Hindlimb muscle (tissue), 1 donor: ENCODE results near the gene PNN. TPM values are rescaled to one million over a fixed set of nuclear protein-coding genes. Genes with fewer than 3 reads are reported as not detected.
A peak's percentile ranks its signal among the peaks of the same experiment; 100 is the strongest.
"Not testable (repeated sequence)": the region's sequence is repeated elsewhere in the genome, so short reads cannot be mapped to it uniquely, and the experiment has no call there.

Experiments used
- DNase-seq: peaks from one replicate; pipeline ENCODE4 v3.0.0-alpha.2; 2013
- polyA plus RNA-seq: library from polyadenylated mRNA; unstranded; fragments of 120-200 nt; gene quantifications from one replicate; pipeline ENCODE4 v1.2.1, GENCODE V29; 2013; ENCODE audit not compliant: insufficient read length

Gene PNN
- polyA plus RNA-seq: 80.4 TPM

DNA sequence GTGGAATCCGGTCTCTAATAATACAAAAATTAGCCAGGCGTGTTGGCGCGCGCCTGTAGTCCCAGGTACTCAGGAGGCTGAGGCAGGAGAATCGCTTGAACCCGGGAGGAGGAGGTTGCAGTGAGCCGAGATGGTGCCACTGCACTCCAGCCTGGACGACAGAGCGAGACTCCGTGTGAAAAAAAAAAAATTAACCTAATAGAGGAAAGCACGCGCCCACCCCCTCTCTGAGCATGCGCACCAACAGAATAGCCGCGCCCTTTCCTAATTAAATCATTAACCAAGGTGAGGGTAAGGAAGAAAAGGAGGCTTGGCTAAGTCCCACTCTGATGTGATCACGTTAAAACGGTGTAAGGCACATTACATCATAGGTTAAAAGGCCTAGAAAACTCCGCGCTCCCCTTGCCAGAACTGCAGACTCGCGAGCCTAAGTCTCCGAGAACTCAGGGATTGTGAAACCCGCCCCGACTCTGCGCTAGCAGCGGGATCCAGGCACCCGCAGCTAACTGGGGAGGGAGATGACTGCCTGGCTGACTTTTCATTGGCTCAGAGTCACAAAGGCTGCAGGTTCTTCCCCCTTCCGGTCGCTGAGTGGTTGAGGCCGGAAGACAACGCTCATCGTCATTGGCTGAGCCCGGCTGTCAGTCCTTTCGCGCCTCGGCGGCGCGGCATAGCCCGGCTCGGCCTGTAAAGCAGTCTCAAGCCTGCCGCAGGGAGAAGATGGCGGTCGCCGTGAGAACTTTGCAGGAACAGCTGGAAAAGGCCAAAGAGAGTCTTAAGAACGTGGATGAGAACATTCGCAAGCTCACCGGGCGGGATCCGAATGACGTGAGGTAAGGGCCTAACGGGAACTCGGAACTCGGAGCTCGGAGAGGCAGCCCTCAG, at the start of gene PNN:
PNN (plus strand) TSS at position 695 of the 885 bp plus-strand sequence; CDS start at position 721, 26 bp downstream.
- DNase-seq: peak; percentile 99

- DNase-seq: not testable (repeated sequence)
Observed at GRCh38 chr14:39137835-39138234, 37.2 kb upstream of the PNN start.

DNA sequence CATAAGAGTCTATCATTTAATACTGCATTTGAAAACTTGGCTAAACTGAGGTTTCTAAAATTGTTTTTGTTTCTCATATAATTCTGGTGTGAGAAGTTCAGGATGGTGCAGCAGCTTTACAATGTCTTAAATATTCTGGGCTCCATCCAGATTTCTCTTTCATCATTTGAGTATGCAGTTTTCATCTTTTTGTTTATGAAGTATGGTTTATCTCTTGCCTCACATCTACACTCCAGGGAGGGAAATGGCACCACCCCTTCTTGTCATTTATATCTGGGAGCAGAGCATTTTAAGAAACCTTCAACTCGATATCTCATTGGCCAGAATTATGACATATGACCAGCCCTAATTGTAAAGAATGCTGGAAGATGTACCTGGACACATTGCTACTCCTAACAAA, 36.6 kb upstream of the PNN start:
- DNase-seq: no peak

GRCh38 chr14:39140170-39140569, 34.9 kb upstream of the PNN start:
- DNase-seq: no peak

GRCh38 chr14:39141623-39142022, 33.4 kb upstream of the PNN start:
- not testable (repeated sequence) for DNase-seq

GRCh38 chr14:39143226-39143625, 31.8 kb upstream of the PNN start:
- DNase-seq: not testable (repeated sequence)

DNA sequence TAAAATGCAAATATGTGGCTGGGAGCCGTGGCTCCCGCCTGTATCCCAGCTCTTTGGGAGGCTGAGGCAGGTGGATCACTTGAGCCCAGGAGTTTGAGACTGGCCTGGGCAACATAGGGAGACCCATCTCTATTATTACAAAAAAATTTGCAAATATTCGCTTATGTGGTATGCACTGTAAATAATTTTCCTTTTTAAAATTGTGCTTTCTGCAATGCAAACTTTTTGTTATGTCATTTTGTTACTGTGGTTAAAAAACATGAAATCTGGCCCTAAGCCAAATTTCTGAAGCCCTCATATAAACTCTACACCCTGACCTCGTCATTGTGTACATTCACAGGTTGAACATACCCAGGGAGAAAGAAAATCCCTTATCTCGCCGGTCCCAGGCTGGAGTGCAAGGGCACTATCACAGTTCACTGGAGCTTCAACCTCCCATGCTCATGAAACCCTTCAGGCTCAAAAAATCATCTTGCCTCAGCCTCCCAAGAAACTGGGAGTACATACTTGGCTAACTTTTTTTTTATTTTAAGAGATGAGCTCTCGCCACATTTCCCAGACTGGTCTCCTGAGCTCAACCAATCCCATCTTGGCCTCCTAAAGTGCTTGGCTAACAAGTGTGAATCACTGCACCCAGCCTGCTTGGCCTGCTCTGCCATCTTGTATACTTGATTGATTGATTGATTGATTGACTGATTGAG, 29.6 kb upstream of the PNN start:
- DNase-seq: no peak

GRCh38 chr14:39154594-39155189, 20.4 kb upstream of the PNN start:
- no peak for DNase-seq

DNA sequence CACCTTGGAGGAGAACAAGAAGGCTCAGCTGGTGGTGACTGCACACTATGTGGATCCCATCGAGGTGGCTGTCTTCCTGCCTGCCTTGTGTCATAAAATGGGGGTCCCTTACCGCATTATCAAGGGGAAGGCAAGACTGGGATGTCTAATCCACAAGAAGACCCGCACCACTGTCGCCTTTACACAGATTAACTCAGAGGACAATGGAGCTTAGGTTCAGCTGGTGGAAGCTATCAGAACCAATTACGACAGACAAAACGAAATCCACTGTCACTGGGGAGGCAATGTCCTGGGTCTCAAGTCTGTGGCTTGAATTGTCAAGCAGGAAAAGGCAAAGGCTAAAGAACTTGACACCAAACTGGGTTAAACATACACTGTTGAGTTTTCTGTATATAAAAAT, 17.6 kb upstream of the PNN start:
- no peak for DNase-seq

DNA sequence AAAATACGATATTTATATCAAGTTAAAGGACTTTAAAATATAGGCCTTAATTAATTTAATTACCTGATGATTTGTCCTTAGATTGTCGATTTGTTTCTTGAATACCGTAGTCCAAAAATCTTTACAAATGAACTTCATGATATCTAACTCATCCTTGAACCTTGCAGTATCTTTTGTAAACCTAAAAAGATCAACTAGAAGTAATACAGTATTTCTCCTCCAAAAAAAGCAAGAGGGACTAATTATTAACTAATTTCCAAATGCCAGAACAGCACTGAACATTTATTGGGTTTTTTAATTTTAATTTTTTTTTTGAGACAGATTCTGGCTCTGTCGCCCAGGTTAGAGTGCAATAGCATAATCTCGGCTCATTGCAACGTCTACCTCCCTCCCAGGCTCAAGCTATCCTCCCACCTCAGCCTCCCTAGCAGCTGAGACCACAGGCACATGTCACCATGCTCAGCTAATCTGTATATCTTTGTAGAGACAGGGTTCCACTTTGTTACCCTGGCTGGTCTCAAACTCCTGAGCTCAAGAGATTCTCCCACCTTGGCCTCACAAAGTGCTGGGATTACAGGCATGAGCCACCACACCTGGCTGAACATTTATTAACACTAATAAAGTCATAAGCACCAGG, 16.7 kb upstream of the PNN start:
- no peak for DNase-seq

DNA sequence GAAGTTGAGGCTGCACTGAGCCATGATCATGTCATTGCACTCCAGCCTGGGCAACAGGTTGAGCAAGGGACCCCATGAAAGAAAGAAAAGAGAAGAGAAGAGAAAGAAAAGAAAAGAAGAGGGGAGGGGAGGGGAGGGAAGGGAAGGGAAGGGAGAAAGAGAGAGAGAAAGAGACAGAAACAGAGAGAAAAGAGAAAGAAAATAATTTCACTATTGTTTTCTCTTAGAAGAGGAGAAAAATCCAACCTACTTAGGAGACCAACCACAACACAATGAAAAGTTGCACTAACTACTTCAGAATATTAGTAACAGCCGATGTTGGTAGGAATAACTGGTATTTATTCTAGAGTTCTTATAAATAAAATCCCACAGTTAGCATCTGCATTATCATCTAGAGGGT, 14.6 kb upstream of the PNN start:
- no peak for DNase-seq

GRCh38 chr14:39167797-39168320, 7.2 kb upstream of the PNN start:
- not testable (repeated sequence) for DNase-seq

GRCh38 chr14:39168591-39168990, 6.5 kb upstream of the PNN start:
- no peak for DNase-seq

DNA sequence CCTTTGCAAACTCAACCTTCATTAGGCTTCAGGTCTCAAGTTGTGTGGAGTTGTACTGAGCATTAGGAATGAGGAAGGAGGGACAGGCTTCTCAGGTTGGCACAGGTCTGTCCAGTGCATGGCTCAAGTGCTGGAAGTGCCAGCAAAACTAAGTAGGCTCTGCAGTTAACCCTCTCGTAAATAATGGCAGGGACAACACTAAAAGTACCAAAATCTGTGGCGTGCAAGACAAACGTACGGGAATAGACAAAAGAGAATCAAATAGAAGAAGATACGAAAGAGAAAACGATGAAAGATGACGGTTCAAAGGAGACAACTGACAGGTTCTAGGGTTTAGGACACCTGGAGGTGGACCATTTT, 5.5 kb upstream of the PNN start:
- DNase-seq: peak; percentile 11

DNA sequence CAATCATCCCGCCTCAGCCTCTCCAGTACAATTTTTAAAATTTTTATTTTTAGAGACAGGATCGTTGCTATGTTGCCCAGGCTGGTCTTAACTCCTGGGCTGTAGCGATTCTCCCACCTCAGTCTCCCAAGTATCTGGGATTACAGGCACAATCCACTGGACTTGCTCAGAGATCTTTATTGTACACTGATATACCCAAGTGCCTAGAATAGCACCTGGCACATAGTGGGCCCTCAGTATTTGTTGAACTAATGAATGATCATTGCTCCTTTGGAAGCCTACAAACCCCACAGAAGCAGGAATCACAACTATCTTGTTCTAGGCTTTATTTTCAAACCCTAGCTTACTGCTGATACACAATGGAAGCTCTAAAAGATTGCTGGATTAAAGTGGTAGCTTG, 1.9 kb upstream of the PNN start:
- no peak for DNase-seq

DNA sequence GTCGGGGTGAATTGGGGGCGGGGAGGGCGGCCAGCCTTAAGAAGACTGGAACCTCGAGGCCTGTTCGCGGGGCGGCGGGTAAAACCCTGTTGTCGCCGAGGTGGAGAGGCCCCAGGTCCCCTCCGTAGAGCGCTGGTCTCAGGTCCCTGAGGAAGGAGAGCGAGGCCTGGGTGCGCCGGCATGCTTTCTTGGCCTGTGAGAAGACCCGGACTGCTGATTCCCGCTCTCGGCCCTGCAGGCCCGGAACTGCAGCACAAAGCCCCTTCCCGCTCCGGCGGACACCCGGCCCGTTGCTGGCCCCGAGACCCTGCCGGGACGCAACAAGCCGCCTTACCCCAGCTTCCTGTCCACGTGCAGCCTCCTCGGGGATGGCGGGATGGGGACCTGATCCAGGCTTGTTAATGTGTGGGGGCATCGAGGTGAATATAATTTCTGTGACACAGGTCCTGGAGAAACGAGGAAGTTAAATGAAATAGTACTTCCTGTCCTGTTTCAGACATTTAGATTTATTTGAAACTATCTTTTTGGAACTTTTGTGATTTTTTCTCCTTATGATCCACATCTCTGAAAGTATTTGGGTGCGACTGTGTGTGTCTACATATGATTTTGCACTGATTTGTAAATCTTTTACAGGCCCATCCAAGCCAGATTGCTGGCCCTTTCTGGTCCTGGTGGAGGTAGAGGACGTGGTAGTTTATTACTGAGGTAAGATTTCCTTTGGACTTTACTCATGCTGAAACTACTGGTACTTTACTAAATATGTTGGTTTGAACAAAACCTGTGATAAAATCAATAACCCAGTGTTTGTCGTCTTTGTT, 600 bp downstream of the PNN start:
- no peak for DNase-seq

GRCh38 chr14:39176263-39177167, 1.5 kb downstream of the PNN start:
- DNase-seq: no peak

- no peak for DNase-seq
Observed at GRCh38 chr14:39177168-39177545, 2.1 kb downstream of the PNN start.

DNA sequence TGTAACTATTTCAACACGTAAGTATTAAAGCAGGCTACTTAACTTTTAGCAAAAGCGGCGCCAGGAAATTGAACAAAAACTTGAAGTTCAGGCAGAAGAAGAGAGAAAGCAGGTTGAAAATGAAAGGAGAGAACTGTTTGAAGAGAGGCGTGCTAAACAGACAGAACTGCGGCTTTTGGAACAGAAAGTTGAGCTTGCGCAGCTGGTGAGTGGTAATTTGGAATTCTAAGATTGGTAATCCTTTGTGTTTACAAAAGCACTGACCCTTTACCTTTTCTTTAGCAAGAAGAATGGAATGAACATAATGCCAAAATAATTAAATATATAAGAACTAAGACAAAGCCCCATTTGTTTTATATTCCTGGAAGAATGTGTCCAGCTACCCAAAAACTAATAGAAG, 4.0 kb downstream of the PNN start:
- DNase-seq: no peak

GRCh38 chr14:39180553-39180952, 5.5 kb downstream of the PNN start:
- no peak for DNase-seq
